Umbilical cord (tissue), 2 donors: ENCODE measurements around the gene FGF16. TPM values are rescaled to one million over a fixed set of nuclear protein-coding genes. Genes with fewer than 3 reads are reported as not detected.
A peak's percentile ranks its signal among the peaks of the same experiment; 100 is the strongest.
"Not testable (repeated sequence)": the region's sequence is repeated elsewhere in the genome, so short reads cannot be mapped to it uniquely, and the experiment has no call there.

Experiments
- DNase-seq: peaks from one replicate; pipeline ENCODE4 v3.0.0-alpha.2; 2015; ENCODE audit warnings: low spot score
- total RNA-seq: library from RNA; depleted of rRNA; stranded (reverse); fragments of >200 nt; gene quantifications from one replicate; pipeline ENCODE4 v1.2.3, GENCODE V29; 2014; ENCODE audit warnings: low replicate concordance; ENCODE audit not compliant: insufficient read depth

Gene FGF16
- total RNA-seq, 1 donor from 2014 or later, result not detected

DNA sequence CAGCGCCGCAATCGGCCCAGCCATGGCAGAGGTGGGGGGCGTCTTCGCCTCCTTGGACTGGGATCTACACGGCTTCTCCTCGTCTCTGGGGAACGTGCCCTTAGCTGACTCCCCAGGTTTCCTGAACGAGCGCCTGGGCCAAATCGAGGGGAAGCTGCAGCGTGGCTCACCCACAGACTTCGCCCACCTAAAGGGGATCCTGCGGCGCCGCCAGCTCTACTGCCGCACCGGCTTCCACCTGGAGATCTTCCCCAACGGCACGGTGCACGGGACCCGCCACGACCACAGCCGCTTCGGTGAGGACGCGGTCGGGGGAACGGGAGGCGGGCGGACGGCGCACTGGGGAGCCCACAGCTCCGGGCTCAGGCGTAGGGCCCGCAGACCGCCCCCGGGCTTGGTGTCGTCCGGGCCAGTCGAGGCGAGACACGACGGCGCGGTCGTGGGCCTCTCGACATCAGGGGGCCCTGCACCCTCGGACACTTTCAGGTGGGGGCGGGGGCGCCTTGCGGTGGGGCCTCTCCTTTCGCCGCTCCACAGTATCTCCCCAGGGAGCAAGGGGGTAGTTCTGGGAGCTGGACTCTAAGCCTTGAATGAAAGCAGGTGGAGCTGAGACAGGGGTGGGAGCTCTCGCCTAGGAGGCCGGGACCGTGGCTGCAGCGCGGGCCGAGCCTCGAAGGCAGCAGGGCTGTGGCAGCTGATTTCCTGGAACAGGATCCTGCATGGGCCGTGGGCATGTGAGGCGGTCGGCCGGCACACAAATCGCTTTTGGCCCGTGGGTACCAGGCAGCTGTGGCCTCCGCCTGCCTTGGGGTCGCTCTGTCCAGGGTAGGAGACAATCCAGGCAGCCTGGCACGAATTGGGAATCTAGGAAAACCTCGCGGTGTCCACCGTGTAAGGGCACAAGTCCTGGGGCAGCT lies 722 bp downstream of the FGF16 start:
- no peak for DNase-seq

DNA sequence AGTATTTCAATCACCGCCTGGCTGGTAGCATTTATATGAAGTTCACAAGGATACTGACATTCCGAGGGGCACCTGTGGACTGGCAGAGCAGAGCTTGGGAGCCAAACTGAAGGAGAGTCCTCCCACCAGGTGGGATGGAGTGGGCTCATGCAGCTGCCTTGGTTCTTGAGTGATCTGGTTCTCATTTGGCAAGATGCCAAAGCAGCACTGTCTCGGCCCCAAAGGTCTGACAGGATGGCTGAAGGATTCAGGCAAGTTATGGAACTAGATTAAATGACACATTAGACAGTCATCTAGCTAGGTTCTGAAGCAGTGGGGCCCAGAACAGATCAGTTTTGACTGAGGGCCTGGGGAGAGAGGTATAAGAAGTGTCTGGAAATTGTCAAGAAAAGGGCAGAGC lies 3.2 kb downstream of the FGF16 start:
- DNase-seq, result no peak

DNA sequence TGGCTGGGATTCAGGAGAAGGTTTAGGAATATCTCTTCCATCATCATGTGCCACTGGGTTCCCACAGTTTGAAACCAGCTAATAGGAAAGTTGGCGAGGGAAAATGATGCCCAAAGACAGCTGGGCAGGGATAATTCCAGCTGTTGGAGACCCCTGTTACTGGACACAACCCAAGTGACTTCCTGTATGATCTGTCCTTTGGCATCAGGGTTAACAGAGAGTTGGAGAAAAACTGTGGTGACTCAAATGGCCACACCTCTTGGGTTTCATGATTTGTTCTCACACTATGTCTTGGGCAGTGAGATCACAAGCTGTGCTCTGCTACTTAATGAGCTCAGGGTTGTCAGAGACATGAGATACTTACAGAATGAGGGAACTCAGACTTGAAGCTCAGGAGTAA lies 3.8 kb downstream of the FGF16 start:
- no peak for DNase-seq

DNA sequence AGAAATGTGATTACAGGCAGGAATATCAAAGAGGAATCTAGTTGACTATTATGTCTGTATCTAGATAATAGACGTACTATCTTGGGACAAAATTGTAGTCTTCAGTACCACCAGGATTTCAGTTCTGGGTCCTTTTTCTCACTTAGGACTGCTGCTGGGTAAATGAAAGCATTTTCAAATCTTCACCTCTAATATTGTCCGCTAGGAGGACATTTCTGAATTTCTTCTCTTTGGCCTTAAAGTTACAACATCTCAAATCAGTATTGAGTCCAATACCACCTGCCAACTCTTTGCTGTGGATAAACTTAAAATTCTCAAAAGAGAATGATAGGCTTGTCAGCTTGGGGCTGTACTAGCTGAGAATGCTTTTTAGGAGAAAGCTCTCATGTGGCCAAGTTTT lies 6.0 kb downstream of the FGF16 start:
- DNase-seq, result no peak

DNA sequence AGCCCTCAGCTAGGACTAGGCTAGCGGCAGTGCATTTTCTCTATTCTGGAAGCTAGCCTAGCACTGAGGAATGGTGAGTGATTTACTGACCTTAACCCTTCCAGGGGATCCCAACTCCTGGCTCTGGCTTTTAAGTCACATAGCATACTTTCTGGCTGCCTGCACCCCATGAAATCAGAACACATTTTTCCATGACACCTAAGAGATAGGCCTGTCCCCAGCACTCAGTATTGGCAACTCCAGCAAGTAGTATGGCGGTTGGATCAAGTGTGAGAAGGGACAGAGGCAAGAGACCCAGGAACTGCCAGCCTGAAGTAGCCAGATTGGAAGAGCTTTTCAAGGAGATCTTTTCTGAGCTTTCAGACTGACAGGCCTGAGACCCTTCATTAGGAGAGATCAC lies 8.2 kb downstream of the FGF16 start:
- DNase-seq, result no peak

DNA sequence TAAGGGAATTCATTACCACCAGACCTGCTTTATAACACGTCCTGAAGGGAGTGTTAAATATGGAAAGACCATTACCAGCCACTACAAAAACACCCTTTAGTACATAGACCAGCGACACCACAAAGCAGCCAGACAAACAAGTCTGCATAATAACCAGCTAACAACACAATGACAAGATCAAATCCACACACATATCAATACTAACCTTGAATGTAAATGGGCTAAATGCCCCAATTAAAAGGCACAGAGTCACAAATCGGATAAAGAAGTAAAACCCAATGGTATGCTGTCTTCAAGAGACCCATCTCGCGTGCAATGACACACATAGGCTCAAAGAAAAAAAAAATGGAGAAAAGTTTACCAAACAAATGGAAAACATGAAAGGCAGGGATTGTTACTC lies 36.9 kb downstream of the FGF16 start:
- no peak for DNase-seq

DNA sequence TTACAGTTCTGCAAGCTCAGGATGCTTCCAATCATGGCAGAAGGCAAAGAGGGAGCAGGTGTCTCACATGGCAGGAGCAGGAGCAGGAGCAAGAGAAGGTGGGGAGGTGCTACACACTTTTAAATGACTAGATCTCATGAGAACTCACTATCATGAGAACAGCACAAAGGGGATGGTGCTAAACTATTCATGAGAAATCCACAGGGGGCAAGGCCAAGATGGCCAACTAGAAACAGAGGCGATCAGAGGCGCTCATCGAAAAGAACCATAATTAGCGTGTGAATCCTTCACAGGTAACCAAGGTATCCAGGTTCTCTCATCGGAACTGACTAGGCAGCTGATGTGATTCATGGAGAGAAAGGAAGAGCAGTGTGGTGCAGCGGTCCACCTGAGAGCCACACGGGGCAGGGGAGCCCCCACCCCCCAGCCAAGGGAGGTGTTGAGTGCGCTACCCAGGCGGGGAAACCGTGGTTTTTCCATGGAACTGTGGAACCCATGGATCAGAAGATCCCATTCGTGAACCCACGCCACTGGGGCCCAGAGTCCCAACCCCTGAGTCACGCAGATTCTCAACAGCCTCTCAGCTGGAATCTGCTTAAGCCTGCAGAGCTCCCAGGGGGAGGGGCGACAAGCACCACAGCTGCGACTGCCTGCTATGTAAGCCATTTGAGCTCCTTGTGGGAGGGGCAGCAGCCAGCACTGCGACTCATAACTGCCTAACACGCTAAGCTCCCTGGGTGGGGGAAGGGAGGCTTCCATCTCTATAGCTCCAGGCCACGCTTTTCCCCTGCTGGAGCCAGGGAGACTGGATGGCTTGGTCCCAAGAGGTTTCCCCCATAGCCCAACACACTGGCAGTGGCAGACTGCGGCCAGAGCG lies 46.7 kb downstream of the FGF16 start:
- DNase-seq, result peak; percentile 14

DNA sequence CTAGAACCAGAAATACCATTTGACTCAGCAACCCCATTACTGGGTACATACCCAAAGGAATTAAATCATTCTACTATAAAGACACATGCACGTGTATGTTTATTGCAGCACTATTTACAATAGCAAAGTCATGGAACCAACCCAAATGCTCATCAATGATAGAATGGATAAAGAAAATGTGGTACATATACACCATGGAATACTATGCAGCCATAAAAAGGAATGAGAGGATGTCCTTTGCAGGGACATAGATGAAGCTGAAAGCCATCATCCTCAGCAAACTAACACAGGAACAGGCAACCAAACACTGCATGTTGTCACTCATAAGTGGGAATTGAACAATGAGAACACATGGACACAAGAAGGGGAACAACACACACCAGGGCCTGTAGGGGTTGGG lies 53.0 kb downstream of the FGF16 start:
- not testable (repeated sequence) for DNase-seq

DNA sequence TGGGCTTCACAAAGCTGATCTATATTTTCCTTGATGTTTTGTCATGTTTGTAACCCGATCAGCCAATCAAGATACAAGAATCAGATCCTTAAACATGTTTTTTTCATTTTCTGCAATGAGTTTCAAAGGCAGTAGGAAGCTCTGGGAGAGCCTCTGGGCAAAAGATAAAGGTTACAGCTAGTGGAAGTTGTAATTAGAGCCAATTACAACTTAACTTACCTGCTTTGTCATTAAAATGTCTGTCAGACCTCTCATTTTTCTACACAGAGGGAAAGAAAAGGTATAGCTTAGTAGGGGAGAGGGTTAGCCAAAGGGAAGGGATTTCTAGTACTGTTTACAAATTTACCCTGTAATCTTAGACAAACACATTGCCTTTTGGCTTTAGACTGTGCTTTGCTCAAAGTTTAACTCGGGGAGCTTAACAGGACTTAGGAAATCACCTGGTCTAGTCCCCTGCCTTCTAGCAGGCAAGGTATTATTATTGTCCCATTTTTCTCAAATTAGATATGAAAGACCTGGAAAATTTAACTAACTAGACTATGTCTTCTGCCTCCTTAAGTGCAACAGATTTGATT lies 55.8 kb downstream of the FGF16 start:
- DNase-seq, result no peak

DNA sequence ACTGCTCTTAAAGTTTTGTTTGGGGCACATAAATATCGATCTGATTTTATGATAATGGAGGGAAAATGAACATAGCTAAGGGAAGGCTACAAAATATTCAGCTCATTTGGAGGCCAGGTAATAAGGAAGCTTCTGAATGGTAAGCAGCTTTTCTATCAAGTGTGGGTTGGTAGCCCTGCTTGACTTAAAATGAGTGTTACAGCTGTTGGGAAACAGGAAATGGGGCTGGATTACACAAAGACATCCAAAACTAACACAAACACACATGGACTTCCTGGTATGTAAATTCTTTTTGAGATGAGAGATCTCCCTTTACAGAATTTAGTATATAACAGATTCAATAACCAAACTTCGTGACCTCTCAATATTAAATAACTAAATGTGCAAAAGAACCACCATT lies 58.0 kb downstream of the FGF16 start:
- no peak for DNase-seq
